Fibroblast of lung (primary cell): ENCODE data around the gene CATSPERZ. TPM values are rescaled to one million over a fixed set of nuclear protein-coding genes. Genes with fewer than 3 reads are reported as not detected.

Experiments used
- DNase-seq, 2 donors: peaks; one replicate each; pipeline versions ENCODE4 v3.0.0 to v3.0.0-alpha.2; 2010; ENCODE audit warnings: low read depth in 2 of 2
- H2AFZ ChIP-seq: 2 replicates; pipeline ENCODE4 v1.5.1; 2012; ENCODE audit warnings: low read length, control low read depth, inconsistent platforms
- H3K27ac ChIP-seq: 2 replicates; pipeline ENCODE4 v1.5.1; 2011; ENCODE audit warnings: low read length, control low read depth; ENCODE audit not compliant: insufficient read depth
- H3K27me3 ChIP-seq: 2 replicates; pipeline ENCODE4 v1.5.1; 2011; ENCODE audit warnings: mild to moderate bottlenecking, low read length; ENCODE audit not compliant: control insufficient read depth, insufficient read depth
- H3K36me3 ChIP-seq: 2 replicates; pipeline ENCODE4 v1.5.1; 2011; ENCODE audit warnings: low read length; ENCODE audit not compliant: control insufficient read depth, insufficient read depth
- H3K4me1 ChIP-seq: 2 replicates; pipeline ENCODE4 v1.5.1; 2011; ENCODE audit warnings: low read length; ENCODE audit not compliant: control insufficient read depth, insufficient read depth; ENCODE audit errors: extremely low read depth
- H3K4me2 ChIP-seq: 2 replicates; pipeline ENCODE4 v1.5.1; 2011; ENCODE audit warnings: low read length, control low read depth; ENCODE audit not compliant: insufficient read depth; ENCODE audit errors: extremely low read depth
- H3K4me3 ChIP-seq, 4 experiments: fragments of 200-600 bp in 1 of 4; sonication (generic) in 1 of 4; replicated peaks in 1 of 4; 2 replicates each; pipeline ENCODE4 v1.5.1; 2011 to 2016; ENCODE audit warnings: low read length in 4 of 4, low read depth in 3 of 4, mild to moderate bottlenecking in 3 of 4, control low read depth in 2 of 4, inconsistent platforms in 1 of 4, mixed read lengths in 1 of 4; ENCODE audit not compliant: insufficient read depth in 1 of 4; ENCODE audit errors: control extremely low read depth in 1 of 4
- H3K79me2 ChIP-seq: 2 replicates; pipeline ENCODE4 v1.5.1; 2012; ENCODE audit warnings: mild to moderate bottlenecking, low read length, inconsistent platforms; ENCODE audit not compliant: control insufficient read depth, insufficient read depth
- H3K9ac ChIP-seq: 2 replicates; pipeline ENCODE4 v1.5.1; 2011; ENCODE audit warnings: mild to moderate bottlenecking, low read length, control low read depth; ENCODE audit not compliant: insufficient read depth
- H3K9me3 ChIP-seq: 2 replicates; pipeline ENCODE4 v1.5.1; 2012; ENCODE audit warnings: low read depth, low read length; ENCODE audit not compliant: control insufficient read depth, insufficient read depth
- H4K20me1 ChIP-seq: 2 replicates; pipeline ENCODE4 v1.5.1; 2011; ENCODE audit warnings: low read length; ENCODE audit not compliant: control insufficient read depth, insufficient read depth; ENCODE audit errors: extremely low read depth
- CTCF ChIP-seq, 2 donors: IDR thresholded peaks in 1 of 2; conservative IDR thresholded peaks in 1 of 2; 1 replicate in 1 of 2; 2 replicates in 1 of 2; pipeline ENCODE4 v1.5.1; 2011 to 2012; ENCODE audit warnings: low read length in 2 of 2, control low read depth in 1 of 2, inconsistent platforms in 1 of 2, low read depth in 1 of 2, mild to moderate bottlenecking in 1 of 2
- EZH2 ChIP-seq: IDR thresholded peaks from 2 replicates; pipeline ENCODE4 v1.5.1; 2012; ENCODE audit warnings: low read length, control low read depth, mild to moderate bottlenecking; ENCODE audit errors: missing control alignments
- polyA plus RNA-seq, 2 donors: library from polyadenylated mRNA; depleted of rRNA in 1 of 2; stranded (reverse) in 1 of 2; unstranded in 1 of 2; fragments of >200 nt; gene quantifications; 2 replicates each; pipeline ENCODE4 v1.2.1, GENCODE V29; 2011 to 2012; ENCODE audit warnings: missing spikeins in 1 of 2
- total RNA-seq: library from RNA; depleted of rRNA; stranded (reverse); fragments of >200 nt; gene quantifications from 2 replicates; pipeline ENCODE4 v1.2.1, GENCODE V29; 2014

CATSPERZ gene
- total and polyA plus RNA-seq, 2 donors (not counting 1 experiment from before 2014, with no cell fraction given): 0.33 TPM; not detected in 1

- Histone ChIP-seq H3K4me3 (peak within 1 kb of the TSS; percentile 79 to 98 (median 88)), H3K79me2 (peaks cover 25% of the 10 kb centered on the region), H3K4me1 (peaks cover 8% of the 10 kb centered on the region), H3K27ac (peak within 1 kb of the TSS; percentile 63), H3K27me3 (no peaks in the 10 kb centered on the region), H3K9ac (peak within 1 kb of the TSS; percentile 76), H3K4me2 (peak within 1 kb of the TSS; percentile 92), H4K20me1 (no peaks in the 10 kb centered on the region), H3K9me3 (no peaks in the 10 kb centered on the region), H2AFZ (peak within 1 kb of the TSS; percentile 57), H3K36me3 (peaks cover 10% of the 10 kb centered on the region)
- no peak for TF ChIP-seq EZH2
- TF ChIP-seq CTCF (conservative IDR thresholded peaks at IDR 0.05 in 1 of 2, IDR thresholded peaks at IDR 0.05 in 1 of 2; ENCODE audit: low read depth in 1 of 2, low read length in 2 of 2): peak; percentile 13 to 31
- peak; percentile 12 to 38 for DNase-seq
These were observed 49.0 kb upstream of the CATSPERZ start, which contains the start of gene PLCB3 for GRCh38 chr11:64251016-64251752. Gene PLCB3, plus strand, starts transcription at chr11:64251530. Its CDS starts 120 bp downstream, at chr11:64251650.

- peak overlapping the region; percentile 63 for H3K27ac ChIP-seq
- H3K9me3 ChIP-seq: no peaks in the 10 kb centered on the region
- no peaks in the 10 kb centered on the region for H3K27me3 ChIP-seq
- TF ChIP-seq EZH2 (no peak), CTCF (conservative IDR thresholded peaks at IDR 0.05 in 1 of 2, IDR thresholded peaks at IDR 0.05 in 1 of 2; ENCODE audit: low read depth in 1 of 2, low read length in 2 of 2) (no peak)
- peak overlapping the region; percentile 92 for H3K4me2 ChIP-seq
- DNase-seq: no peak
- no peaks in the 10 kb centered on the region for H4K20me1 ChIP-seq
- peak overlapping the region; percentile 76 for H3K9ac ChIP-seq
- H2AFZ ChIP-seq: no peak overlapping the region
- H3K79me2 ChIP-seq: peaks cover 24% of the 10 kb centered on the region
- H3K4me3 ChIP-seq: peak overlapping the region; percentile 79 to 98 (median 88)
- H3K4me1 ChIP-seq: peaks cover 8% of the 10 kb centered on the region
- peaks cover 14% of the 10 kb centered on the region for H3K36me3 ChIP-seq
These were observed 48.5 kb upstream of the CATSPERZ start for GRCh38 chr11:64251753-64252002.

DNA sequence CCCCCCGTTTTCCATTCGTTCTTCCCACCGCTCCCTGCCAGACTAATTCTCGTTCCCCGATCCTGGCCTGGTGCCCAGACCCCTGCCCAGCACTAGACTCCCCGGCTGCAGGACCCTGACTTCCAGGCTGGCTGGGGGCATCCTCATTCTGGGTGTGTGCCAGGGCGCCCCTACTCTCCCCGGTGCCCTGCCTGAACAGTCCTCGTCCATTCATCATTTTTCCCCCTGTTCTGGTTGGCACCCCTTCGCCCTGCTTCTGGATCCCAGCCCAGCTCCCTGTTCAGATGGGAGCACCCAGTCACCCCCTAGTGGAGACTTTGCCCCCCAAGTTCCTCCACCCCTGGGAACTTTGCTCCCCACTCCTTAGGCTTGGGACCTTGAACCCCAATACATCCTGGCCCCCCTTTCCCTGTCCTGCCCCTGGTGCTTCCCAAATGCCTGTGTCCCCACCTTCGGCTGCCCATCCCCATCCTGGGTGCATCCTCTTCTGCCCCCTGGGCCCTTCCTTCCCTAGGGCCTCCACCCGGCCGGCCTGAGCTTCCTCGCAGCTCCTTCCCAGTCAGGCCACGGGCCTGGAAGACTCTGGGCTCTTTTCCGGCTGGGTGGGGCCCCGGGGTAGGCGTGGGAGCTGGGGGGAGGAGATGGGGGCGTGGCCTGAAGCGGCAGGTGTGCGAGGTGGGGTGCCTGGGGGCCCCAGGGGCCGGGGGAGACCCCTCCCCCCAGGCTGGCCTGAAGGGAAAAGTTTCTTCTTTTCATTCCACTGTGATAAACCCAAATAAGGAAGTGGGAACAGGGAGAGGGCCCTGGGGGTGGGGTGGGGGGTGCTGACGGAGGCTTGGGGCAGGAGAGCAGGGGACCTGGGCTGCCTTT is 47.9 kb upstream of the CATSPERZ start:
- Histone ChIP-seq H3K9me3 (no peaks in the 10 kb centered on the region), H4K20me1 (no peaks in the 10 kb centered on the region), H3K79me2 (peaks cover 24% of the 10 kb centered on the region), H3K4me1 (peaks cover 8% of the 10 kb centered on the region), H2AFZ (no peak overlapping the region), H3K27ac (peak overlapping the region; percentile 63), H3K4me3 (peak overlapping the region; percentile 79 to 98 (median 88)), H3K36me3 (peaks cover 14% of the 10 kb centered on the region), H3K9ac (peak overlapping the region; percentile 76), H3K27me3 (no peaks in the 10 kb centered on the region), H3K4me2 (peak overlapping the region; percentile 92)
- DNase-seq: peak; percentile 25
- TF ChIP-seq EZH2: no peak
- TF ChIP-seq CTCF (conservative IDR thresholded peaks at IDR 0.05 in 1 of 2, IDR thresholded peaks at IDR 0.05 in 1 of 2; ENCODE audit: low read depth in 1 of 2, low read length in 2 of 2): peak; percentile 42 to 44
